CD4-positive, alpha-beta T cell treated with Interleukin-10 for 1 hour (primary cell): ENCODE data around the gene DIS3L2.
A peak's percentile ranks its signal among the peaks of the same experiment; 100 is the strongest.
"Not testable (repeated sequence)": the region's sequence is repeated elsewhere in the genome, so short reads cannot be mapped to it uniquely, and the experiment has no call there.

Experiments used
- DNase-seq: peaks from one replicate; pipeline ENCODE4 v3.0.0-alpha.2; 2020

Gene DIS3L2

DNA sequence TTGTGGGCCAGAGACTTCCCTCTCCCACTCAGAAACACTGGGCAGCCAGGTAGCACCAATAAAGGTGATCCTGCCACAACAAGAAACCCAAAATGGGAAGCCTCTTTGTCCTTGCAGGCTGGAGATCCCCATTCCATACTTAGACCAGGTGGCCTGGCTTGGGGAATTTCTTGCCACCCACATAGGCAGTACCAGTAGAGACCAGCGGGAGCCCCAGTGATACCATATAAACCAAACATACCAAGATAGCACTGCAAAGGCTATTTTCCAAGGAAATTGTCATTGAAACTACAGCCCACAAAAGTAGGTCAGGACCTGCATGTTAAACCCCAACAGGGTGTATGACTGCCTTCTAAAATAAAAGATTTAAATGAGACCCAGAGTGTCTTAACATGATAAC is 171.6 kb downstream of the DIS3L2 start:
- no peak for DNase-seq

DNA sequence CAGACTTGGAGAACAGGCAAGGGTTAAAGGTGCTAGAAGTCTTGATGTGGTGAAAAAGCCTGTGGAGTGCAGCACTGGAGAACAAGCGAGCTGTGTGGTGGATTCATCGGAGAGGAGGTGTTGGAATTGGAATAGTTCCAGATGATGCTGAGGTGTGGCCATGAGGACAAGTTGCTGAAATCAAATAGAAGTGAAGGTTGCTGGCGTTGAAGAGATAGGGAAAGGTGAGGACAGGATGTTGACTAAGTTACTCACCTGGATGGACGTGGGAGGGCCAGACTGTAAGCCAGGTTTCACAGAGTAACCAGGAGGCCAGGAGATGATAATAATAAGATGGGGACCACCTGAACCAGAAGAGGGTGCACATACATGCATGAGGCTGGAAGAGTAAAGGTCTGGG is 173.4 kb downstream of the DIS3L2 start:
- no peak for DNase-seq

DNA sequence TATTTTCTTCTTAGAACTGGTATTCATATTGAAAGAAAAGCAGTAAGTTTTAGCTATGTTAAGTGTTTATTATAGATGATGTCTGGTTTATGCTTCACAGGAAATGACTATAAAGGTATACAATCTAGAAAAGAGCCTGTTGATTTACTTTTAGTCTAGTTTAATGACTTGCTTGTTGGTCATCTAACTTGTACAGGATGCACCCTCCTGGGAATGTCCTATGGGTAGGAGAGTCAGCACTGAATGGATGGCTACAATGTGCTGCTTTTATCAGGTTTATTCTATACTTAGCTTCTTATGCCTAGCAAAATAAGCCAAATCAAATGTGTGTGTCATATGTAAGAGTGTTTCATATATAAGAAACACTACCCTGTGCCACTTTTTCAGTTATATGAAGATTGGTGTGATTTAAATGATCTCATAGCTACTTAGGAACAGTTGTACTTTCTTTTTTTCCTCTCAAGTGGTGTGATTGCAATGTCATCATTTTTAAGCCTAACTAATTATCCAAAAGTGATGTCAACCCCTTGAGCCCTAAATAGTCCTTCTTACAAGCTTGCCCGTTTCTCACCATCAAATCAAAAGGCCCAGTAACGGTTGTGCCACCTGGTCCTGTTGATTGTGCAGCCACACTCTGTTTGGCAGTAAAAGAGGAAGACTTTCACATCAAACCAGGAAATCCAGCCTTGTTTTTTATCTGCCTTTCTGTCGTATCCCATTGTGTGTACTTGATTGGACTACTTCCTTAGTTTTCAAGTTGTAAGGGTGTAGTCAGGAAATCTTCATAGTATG is 176.0 kb downstream of the DIS3L2 start:
- no peak for DNase-seq

DNA sequence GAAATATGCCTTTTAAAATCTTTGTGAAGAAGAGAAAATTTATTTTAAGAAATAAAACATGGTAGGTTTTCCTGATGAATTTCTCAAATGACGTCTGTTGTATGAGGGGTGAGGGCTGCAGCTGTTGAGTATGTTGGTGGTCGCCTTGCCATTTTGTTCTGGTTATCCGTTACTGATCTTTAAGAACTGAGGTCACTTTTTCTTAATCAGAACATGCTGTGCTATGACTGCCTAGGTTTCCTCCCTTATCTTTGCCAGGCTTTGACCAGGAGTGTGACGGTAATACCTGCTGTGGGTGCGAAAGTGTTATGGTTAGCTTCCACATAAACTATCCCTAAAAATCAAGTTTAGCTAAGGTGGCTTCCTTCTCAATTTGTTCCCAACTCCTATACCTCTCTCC is 176.9 kb downstream of the DIS3L2 start:
- no peak for DNase-seq

DNA sequence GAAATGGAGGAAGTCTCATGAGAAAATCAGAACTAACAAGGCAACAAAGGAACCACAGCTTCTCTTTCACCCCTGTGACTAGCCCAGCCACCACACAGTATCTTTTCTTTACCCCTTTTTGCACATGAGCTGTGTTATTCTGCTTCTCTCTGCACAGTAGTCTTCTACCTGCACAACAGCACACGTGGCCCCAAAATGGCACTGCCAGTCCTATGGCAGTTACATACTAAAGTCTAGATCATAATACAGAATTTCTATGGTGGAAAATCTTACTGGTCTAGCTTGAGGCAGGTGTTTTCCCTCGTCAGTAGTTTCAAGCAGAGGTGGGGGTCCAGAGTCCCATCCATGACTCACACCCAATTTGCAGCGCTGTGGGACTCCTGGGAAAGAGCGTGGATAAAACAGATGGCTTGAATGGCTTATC is 177.7 kb downstream of the DIS3L2 start:
- no peak for DNase-seq

DNA sequence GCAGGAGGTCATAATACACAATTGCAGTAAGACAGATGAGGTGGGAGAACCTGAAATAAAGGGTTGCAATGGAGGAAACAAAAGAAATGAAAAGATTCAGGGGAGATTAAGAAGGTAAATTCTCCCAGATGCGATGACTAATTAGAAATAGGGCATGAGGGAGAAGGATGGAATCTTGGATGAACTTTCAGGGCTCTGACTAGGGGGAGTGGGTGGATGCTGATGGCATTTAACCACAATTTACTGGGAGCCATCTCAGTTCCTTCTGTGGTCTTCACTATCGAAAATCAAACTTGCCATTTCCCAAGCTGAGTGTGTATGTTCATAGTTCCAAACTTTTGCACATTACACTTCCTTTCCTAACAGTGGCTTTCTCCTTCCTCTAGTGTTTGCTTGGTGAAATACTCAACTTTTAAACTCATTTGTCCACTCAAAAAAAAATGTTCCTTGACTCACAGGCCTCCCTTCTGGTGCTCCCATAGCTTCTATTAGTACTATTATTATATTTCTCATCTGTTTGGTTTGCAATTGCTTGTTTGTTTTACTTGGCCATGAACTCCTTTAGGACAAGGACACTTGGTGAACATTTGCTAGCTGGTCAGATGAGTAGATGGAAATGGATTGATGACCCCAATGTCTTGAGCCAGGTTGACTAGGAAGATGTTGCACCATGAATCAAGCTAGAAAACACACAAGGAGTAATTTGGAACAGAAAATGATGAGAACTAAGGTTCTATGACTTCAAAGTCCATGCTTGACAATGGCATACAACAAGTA is 178.5 kb downstream of the DIS3L2 start:
- no peak for DNase-seq

DNA sequence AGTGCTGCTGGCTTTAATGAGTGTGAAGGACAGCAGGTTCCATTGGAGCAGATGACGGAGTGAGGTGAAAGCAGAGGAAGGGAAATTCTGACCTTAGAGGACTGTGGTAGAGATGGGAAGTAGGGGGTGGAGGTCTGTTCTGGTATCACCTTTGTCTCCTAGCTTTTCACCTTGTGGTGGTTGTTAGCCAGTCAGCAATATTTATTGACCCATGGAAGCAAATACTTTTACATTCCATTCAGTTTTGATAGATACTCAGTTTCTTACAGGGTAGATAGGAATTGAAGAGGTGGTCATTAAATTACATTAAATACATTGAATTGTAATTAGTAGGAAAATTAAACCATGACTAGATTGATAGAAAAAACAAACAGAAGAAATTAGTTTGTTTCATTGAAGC is 180.1 kb downstream of the DIS3L2 start:
- no peak for DNase-seq

DNA sequence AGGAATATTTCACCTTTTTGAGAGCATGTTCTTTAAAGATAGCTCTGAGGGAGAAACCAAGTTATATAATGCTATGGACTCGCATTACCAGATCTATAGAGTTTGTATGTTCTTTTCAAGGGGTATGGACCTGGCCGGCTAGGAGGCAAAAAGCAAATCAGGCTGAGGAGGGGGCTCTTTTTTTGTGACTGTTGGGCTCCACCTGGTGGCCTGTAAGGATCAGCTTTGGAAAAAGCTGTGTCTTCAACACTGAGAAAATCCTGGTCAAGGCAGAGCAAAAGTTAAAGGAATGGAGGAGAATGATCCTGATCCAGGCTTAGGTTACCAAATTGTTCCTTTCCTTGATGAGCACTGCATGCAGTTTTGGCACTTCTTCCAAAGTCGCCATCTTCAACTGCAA is 180.5 kb downstream of the DIS3L2 start:
- peak; percentile 22 for DNase-seq

DNA sequence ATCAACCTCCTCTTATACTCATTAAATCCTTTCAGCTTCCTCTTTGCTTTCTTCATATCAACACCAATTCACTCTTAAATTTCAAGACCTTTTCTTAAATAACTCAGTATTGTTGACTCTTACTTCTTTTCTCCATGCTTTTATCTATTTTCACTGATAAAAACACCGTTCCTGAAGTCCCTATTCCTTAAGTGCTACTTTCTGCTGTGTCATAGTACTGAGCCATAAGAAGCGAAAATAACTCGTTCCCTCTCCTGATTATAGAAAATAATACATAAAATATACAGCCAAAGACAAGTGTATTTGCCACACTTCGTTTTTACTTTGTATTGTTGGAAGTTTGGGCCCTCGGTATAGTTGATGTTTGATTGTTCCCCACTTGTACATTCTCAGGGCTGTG is 181.0 kb downstream of the DIS3L2 start:
- DNase-seq, result no peak

DNA sequence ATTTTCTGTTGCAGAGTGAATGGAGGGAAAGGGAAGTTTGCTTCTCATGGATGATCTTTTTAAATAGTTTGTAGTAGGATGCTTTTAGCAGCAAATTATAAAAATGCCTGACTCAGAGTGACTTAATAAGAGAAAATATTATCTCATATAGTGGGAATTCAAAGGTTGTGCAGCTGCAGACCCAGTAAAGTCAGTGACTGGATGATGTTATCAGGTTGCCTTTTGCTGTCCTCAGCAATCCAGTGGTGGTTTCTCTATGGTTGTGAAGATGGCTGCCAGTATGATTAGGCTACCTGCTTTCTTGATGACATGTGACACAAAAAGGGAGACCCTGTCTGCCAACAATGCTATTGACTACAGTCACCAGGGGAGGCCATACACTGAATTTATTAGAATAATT is 184.8 kb downstream of the DIS3L2 start:
- DNase-seq, result no peak

DNA sequence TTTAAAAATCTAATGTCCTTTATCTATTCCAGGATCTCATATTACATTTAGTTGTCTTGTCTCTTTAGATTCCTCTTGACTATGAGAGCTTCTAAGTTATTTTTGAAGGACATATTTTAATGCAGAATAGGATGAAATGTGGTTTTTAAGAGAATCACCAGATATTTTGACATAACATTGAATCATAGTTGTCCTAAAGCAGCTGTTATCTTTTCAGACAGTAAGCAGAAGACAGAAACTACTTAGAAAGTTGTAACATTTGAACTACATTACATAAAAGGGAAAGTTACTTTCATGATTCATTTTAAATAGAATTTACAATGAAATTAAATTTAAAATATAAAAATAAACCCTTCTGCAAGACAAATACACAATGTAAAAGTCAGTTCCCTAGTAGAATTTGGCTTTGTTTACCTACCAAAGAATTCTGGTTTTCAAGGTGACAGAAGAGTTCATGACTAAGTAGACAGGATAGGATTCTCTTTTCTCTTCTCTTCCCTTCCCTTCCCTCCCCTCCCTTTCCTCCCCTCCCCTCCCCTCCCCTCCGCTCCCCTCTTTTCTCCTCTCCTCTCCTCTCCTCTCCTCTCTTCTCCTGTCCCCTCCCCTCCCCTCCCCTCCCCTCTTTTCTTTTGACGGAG is 186.0 kb downstream of the DIS3L2 start:
- no peak for DNase-seq

DNA sequence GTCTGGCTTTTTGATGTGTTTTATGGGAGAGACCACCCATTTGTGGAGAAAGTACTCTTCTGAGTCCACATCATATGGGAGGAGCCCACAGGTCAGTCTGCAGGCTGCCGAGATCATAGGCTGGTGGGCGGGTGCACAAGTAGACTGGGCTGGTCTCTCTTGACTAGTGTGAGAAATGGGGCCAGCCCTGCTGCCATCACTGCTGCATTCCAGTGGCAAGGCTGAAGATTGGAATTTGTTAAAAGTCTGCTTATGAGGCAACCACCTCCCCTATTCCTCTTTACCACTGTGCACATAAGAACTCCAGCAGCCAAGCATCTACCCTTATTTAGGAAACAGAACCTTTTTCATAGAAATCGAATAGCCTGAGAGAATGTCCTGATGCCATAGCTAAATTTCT is 200.7 kb downstream of the DIS3L2 start:
- DNase-seq, result no peak

DNA sequence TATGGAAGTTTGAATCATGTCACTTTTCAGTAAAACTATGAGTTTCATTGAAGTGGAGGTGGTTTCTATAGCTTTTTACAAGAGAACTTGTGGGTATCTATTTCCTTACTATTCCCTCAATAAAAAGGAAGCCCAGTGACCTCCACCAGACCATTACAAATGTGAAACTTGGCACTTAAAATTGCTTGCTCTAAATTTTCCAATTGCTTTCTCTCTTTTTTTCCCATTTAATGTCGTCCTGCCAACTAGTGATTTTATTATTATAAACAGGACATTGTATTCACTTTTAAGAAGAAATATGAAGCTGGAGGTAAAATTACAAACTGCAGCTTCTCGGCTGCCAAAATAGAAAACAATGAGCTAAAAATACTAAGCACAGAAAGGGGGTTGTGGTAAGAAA is 208.9 kb downstream of the DIS3L2 start:
- no peak for DNase-seq

DNA sequence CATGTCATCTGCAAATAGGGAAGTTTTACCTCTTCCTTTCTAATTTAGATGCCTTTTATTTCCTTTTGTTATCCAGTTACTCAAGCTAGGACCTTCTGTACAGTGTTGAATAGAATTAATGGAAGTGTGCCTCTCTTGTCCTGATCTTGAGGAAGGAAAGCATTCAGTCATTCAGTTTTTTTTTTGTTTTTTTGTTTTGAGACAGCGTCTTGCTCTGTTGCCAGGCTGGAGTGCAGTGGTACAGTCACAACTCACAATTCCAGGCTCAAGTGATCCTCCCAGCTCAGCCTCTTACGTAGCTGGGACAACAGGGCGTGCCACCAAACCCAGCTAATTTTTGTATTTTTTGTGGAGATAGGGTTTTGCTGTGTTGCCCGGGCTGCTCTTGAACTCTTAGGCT is 213.1 kb downstream of the DIS3L2 start:
- DNase-seq, result no peak

DNA sequence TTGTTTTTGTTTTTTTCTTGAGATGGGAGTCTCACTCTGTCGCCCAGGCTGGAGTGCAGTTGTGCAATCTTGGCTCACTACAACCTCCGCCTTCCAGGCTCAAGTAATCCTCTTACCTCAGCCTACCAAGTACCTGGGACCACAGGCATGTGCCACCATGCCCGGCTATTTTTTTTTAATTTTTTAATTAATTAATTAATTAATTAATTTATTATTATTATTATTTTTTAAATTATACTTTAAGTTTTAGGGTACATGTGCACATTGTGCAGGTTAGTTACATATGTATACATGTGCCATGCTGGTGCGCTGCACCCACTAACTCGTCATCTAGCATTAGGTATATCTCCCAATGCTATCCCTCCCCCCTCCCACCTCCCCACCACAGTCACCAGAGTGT is 215.1 kb downstream of the DIS3L2 start:
- DNase-seq, result not testable (repeated sequence)

DNA sequence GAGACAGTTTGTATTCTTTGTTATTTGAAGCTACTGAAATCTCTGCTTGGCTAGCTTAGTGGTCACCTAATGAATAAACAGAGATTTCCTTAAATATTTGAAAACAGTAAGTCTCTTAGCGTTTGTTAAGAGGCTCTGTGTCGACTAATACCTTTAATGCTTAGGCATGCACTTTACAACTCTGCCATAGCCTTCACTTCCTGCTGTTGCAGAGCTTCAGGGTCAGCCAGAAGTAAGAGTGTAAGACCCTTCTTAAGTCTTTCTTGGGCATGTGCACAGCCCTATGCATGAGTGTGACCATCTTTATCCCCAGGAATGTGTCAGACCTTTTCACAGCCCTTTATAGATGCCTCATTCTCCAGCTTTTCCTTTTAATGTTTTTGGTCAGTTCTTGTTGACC is 221.8 kb downstream of the DIS3L2 start:
- DNase-seq, result no peak

DNA sequence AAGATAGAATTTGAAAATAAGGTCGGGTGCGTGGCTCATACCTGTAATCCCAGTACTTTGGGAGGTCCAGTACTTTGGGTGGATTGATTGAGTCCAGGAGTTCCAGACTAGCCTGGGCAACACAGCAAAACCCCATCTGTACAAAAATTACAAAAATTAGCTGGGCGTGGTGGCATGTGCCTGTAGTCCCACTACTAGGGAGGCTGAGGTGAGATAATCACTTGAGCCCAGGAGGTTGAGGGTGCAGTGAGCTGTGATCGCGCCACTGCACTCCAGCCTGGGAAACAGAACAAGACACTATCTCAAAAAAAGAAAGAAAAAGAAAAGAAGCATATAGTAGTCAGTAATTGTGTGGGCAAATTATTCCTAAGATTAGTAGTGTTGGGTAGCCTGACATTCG is 222.8 kb downstream of the DIS3L2 start:
- DNase-seq, result no peak

DNA sequence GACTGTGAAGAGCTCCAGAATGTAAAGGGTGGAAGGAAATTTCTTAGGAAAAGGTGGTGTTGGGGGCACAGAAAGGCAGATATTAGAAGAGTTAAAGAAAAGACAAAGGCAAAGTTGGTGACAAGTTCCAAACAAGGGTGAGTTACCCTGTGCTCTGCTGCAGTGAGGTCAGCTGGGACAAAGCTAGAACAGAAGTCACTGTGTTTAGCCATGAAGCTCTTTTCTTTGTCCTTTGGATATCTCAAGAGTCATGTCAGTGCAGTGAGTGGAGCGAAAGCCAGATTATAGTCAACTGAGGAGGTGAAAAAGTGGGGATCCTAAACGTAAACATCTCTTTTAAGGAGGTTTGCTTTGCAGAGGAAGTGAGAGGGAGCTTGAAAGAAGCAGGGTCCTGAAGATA is 229.3 kb downstream of the DIS3L2 start:
- no peak for DNase-seq

DNA sequence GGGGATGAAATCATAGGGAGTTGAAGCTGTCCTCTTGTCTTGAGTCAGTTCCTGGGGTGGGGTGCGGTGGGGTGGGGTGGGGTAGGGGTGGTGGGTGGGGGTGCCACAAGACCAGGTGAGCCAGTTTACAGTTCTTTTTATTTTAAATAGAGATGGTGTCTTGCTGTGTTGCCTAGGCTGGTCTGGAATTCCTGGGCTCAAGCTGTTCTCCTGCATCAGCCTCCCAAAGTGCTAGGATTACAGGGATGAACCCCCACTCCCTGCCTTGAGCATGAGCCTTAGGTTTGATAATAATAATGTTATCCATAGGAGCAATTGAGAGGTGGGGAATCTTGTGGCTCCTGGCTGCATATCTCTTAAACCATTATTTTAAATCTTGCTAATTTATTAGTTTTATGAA is 234.0 kb downstream of the DIS3L2 start:
- DNase-seq, result no peak

DNA sequence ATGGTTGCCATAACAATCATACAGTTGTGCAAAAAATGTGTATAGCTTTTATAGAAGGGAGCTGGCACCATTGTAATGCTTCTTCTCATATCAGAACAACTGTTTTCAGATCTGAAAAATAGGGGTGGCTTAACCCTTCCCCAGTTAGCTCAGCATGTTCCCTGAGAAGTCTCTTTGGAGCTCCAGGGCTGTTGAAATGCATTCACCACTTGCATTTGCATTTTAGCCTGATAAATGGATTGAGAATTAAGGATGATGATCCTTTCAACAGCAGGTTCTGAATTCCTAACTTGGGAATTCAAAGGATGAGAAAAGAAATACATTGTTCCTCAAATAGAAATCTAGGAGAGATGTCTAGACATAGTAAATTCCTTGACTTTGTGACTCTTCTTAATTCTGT is 235.3 kb downstream of the DIS3L2 start:
- DNase-seq, result no peak

DNA sequence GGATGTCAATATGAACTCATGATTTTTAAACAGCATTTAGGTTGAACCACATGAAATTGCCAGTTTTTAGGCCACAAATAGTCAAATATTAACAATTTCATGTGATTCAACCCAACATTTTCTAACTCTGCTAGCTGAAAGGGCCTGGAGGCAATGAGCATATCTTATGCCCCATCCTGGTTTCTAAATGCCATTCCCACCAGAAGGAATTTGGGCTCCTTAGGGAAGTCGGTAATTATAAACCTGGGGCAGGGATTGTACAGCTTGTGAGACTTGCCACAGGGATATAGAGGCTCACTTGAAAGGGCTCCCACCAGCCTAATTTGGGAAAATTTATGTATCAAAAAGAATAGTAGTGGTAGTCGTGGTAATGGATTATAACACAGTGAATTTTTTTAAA is 238.7 kb downstream of the DIS3L2 start:
- DNase-seq, result no peak

DNA sequence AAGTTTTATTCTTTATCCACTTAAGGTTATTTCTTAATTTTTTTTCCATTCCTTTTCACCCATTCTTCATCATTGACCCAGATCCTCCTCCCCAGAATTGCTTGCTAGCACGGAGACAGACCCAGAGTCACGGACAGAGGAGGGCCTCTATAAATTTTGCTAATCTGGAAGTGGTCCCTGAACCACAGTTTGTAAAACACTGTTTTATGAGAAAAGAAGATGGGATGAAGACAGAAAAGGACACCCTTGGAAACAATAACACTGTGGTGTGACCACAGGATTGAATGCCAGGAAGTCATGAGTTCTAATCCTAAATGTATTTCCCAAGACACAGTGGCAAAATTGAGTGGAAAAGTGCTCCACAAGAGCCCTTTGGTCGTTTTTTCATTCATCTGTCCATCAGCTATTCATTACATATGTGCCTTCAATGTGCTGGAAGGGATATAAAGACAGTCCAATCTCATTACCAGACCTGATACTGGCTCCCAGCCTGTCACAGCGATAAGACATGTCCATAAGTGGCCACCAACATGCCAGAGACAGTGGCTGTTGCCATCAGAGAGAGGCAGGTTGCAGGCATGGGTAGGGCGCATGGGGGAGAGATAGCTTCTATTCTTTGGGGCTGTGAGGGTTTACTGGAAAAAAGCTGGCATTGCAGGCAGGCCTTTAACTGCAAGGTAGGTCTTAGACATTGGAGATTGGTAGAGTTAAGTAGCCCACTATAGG is 241.8 kb downstream of the DIS3L2 start:
- no peak for DNase-seq

DNA sequence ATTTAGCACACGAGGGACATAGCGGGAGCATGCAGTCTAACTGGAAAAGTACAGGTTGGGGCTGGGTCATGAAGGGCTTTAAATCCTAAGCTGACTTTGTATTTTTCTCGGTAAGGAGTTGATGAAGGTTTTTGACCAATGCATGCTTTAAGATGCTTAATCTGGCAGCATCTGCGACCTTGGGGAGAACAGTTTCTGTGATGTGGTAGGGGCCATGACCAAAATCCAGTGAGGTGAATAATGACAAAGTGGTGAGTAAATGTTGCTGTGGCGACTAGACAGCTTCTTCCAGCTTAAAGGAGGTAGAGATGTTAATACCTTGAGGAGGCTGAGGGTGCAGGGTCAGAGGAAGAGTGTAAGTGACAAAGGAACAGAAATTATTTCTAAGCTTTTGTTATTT is 242.4 kb downstream of the DIS3L2 start:
- DNase-seq, result no peak
